H1 (cell line): ENCODE data around the gene PI4KA. TPM values are rescaled to one million over a fixed set of nuclear protein-coding genes. Genes with fewer than 3 reads are reported as not detected.
A peak's percentile ranks its signal among the peaks of the same experiment; 100 is the strongest.

Experiments used
- CTCF ChIA-PET: fragments of 300-600 bp; sonication (Branson Sonifier 250); formaldehyde crosslinking; loops from one replicate; lab custom pipeline; 2021; ENCODE audit not compliant: partially characterized antibody; lab: Charles Lee
- POLR2A ChIA-PET: fragments of 300-600 bp; sonication (Branson Sonifier 250); formaldehyde crosslinking; loops from one replicate; lab custom pipeline; 2021; ENCODE audit warnings: inconsistent platforms; ENCODE audit not compliant: partially characterized antibody; lab: Charles Lee
- DNase-seq, 2 experiments: peaks; one replicate each; pipeline versions ENCODE4 v3.0.0 to v3.0.0-alpha.2; 2010 to 2022; ENCODE audit warnings: low spot score in 2 of 2, low read depth in 1 of 2, mixed read lengths in 1 of 2
- FAIRE-seq: peaks from 2 replicates; lab custom pipeline; 2011; peaks lifted over from hg19 to GRCh38; lab: Jason Lieb, UNC
- H2AFZ ChIP-seq: 2 replicates; pipeline ENCODE4 v1.8.1; 2012; ENCODE audit warnings: low read length, inconsistent platforms
- H2AK5ac ChIP-seq: 2 replicates; pipeline ENCODE4 v1.6.1; 2013; ENCODE audit warnings: low read depth, low read length
- H2BK120ac ChIP-seq: replicated peaks from 2 replicates; pipeline ENCODE3; 2013; ENCODE audit warnings: low read depth, low read length, inconsistent platforms
- H2BK12ac ChIP-seq: 2 replicates; pipeline ENCODE4 v1.6.1; 2013; ENCODE audit warnings: low read depth, low read length
- H2BK15ac ChIP-seq: 2 replicates; pipeline ENCODE4 v1.6.1; 2013; ENCODE audit warnings: low read length
- H2BK20ac ChIP-seq: 2 replicates; pipeline ENCODE4 v1.6.1; 2013; ENCODE audit warnings: low read length
- H2BK5ac ChIP-seq: 2 replicates; pipeline ENCODE4 v1.6.1; 2013; ENCODE audit warnings: low read depth, low read length
- H3K14ac ChIP-seq: 2 replicates; pipeline ENCODE4 v1.6.1; 2013; ENCODE audit warnings: inconsistent platforms; ENCODE audit not compliant: insufficient read length
- H3K18ac ChIP-seq: 2 replicates; pipeline ENCODE4 v1.6.1; 2013; ENCODE audit warnings: low read length; ENCODE audit errors: extremely low read depth
- H3K23ac ChIP-seq: 2 replicates; pipeline ENCODE4 v1.6.1; 2013; ENCODE audit warnings: inconsistent platforms; ENCODE audit not compliant: insufficient read length
- H3K23me2 ChIP-seq: 2 replicates; pipeline ENCODE4 v1.6.1; 2013; ENCODE audit warnings: low read depth, low read length
- H3K27ac ChIP-seq: 2 replicates; pipeline ENCODE4 v1.6.1; 2011; ENCODE audit warnings: low read depth, low read length, inconsistent platforms
- H3K27me3 ChIP-seq, 4 experiments: replicated peaks in 1 of 4; 1 replicate in 1 of 4; 2 replicates in 3 of 4; pipeline versions ENCODE4 v1.6.1 to v1.8.1; 2011 to 2013; ENCODE audit warnings: low read length in 3 of 4, mild to moderate bottlenecking in 3 of 4, inconsistent platforms in 2 of 4, mixed read lengths in 2 of 4, moderate library complexity in 1 of 4; ENCODE audit not compliant: control insufficient read depth in 3 of 4, insufficient read depth in 3 of 4; ENCODE audit errors: extremely low read depth in 1 of 4
- H3K36me3 ChIP-seq, 4 experiments: 2 replicates each; pipeline versions ENCODE4 v1.6.1 to v1.8.1; 2011 to 2013; ENCODE audit warnings: mild to moderate bottlenecking in 4 of 4, low read length in 3 of 4, moderate library complexity in 2 of 4, control low read depth in 1 of 4, inconsistent platforms in 1 of 4; ENCODE audit not compliant: insufficient read depth in 4 of 4, control insufficient read depth in 2 of 4
- H3K4ac ChIP-seq: replicated peaks from 2 replicates; pipeline ENCODE3; 2013; ENCODE audit warnings: low read length, low read depth, mixed read lengths, inconsistent platforms; ENCODE audit not compliant: insufficient read length
- H3K4me1 ChIP-seq, 4 experiments: replicated peaks in 1 of 4; 1 replicate in 1 of 4; 2 replicates in 3 of 4; pipeline versions ENCODE4 v1.6.1 to v1.8.1; 2011 to 2013; ENCODE audit warnings: low read length in 3 of 4, inconsistent platforms in 2 of 4, mixed read lengths in 1 of 4; ENCODE audit not compliant: insufficient read depth in 4 of 4, control insufficient read depth in 3 of 4
- H3K4me2 ChIP-seq, 2 experiments: 2 replicates each; pipeline versions ENCODE4 v1.6.1 to v1.8.1; 2011 to 2013; ENCODE audit warnings: low read depth in 2 of 2, low read length in 2 of 2, control low read depth in 1 of 2, inconsistent platforms in 1 of 2, mild to moderate bottlenecking in 1 of 2; ENCODE audit not compliant: insufficient read depth in 1 of 2
- H3K4me3 ChIP-seq, 4 experiments: fragments of 200-600, 300-600 bp in 1 of 4; sonication (generic), shearing (Covaris generic), sonication (Bioruptor Twin) in 1 of 4; 2 replicates each; pipeline versions ENCODE4 v1.5.1 to v1.8.1; 2011 to 2016; ENCODE audit warnings: low read length in 4 of 4, low read depth in 3 of 4, control low read depth in 2 of 4, inconsistent platforms in 2 of 4, mild to moderate bottlenecking in 2 of 4, mixed read lengths in 1 of 4, moderate library complexity in 1 of 4; ENCODE audit not compliant: insufficient read depth in 2 of 4; ENCODE audit errors: extremely low read depth in 1 of 4
- H3K56ac ChIP-seq: replicated peaks from 2 replicates; pipeline ENCODE3; 2013; ENCODE audit warnings: low read depth, mild to moderate bottlenecking, mixed read lengths, low read length, inconsistent platforms; ENCODE audit not compliant: insufficient read length
- H3K79me1 ChIP-seq: 2 replicates; pipeline ENCODE4 v1.6.1; 2013; ENCODE audit warnings: low read depth, low read length, control low read depth
- H3K79me2 ChIP-seq, 2 experiments: 2 replicates each; pipeline versions ENCODE4 v1.6.1 to v1.8.1; 2012 to 2013; ENCODE audit warnings: low read length in 2 of 2, mild to moderate bottlenecking in 2 of 2, inconsistent platforms in 1 of 2; ENCODE audit not compliant: insufficient read depth in 2 of 2, control insufficient read depth in 1 of 2
- H3K9ac ChIP-seq, 4 experiments: replicated peaks in 1 of 4; 1 replicate in 1 of 4; 2 replicates in 3 of 4; pipeline versions ENCODE4 v1.6.1 to v1.8.1; 2011 to 2013; ENCODE audit warnings: low read depth in 3 of 4, low read length in 3 of 4, control low read depth in 2 of 4, mild to moderate bottlenecking in 2 of 4, moderate library complexity in 2 of 4, inconsistent platforms in 1 of 4; ENCODE audit errors: extremely low read depth in 1 of 4
- H3K9me3 ChIP-seq, 2 experiments: 2 replicates each; pipeline versions ENCODE4 v1.6.1 to v1.8.1; 2012 to 2013; ENCODE audit warnings: mild to moderate bottlenecking in 2 of 2, moderate library complexity in 2 of 2, control low read depth in 1 of 2, inconsistent platforms in 1 of 2, low read depth in 1 of 2, low read length in 1 of 2, mixed read lengths in 1 of 2; ENCODE audit not compliant: insufficient read depth in 2 of 2
- H4K20me1 ChIP-seq, 2 experiments: replicated peaks in 1 of 2; 2 replicates each; pipeline versions ENCODE3 to v1.8.1; 2011 to 2013; ENCODE audit warnings: inconsistent platforms in 2 of 2, low read length in 2 of 2, mild to moderate bottlenecking in 1 of 2; ENCODE audit not compliant: insufficient read depth in 2 of 2, control insufficient read depth in 1 of 2
- H4K5ac ChIP-seq: 2 replicates; pipeline ENCODE4 v1.6.1; 2013; ENCODE audit warnings: low read length, low read depth, mixed read lengths, inconsistent platforms; ENCODE audit not compliant: insufficient read length
- H4K8ac ChIP-seq: 2 replicates; pipeline ENCODE4 v1.8.0; 2013; ENCODE audit warnings: mild to moderate bottlenecking, moderate library complexity, low read length, inconsistent platforms; ENCODE audit not compliant: insufficient read depth; ENCODE audit errors: extremely low read depth
- H4K91ac ChIP-seq: replicated peaks from 2 replicates; pipeline ENCODE3; 2013; ENCODE audit warnings: low read length, mixed read lengths, inconsistent platforms; ENCODE audit not compliant: insufficient read length
- JUND ChIP-seq: IDR thresholded peaks from 2 replicates; pipeline ENCODE4 v1.6.1; 2011; ENCODE audit warnings: mild to moderate bottlenecking, improper control_type of control experiment, low read length
- KDM4A ChIP-seq: IDR thresholded peaks from one replicate; pipeline ENCODE4 v1.7.1; 2012; ENCODE audit warnings: low read depth, mild to moderate bottlenecking, moderate library complexity, low read length, inconsistent platforms; ENCODE audit not compliant: severe bottlenecking
- WGBS, 2 experiments: shearing (Covaris generic) in 1 of 2; methylation state at CpG; one replicate each; pipeline versions ENCODE4 v1.1.6 to v1.1.7; 2013 to 2015; ENCODE audit warnings: low lambda C conversion rate in 2 of 2, mixed read lengths in 2 of 2, inconsistent platforms in 1 of 2, low coverage in 1 of 2, missing lambda C conversion rate in 1 of 2; ENCODE audit not compliant: insufficient replicate concordance in 2 of 2, insufficient coverage in 1 of 2, insufficient read length in 1 of 2; ENCODE audit errors: extremely low coverage in 1 of 2, missing lambda C conversion rate in 1 of 2; 5-methylcytosine and 5-hydroxymethylcytosine counted together
- polyA plus RNA-seq, 7 experiments: library from polyadenylated mRNA; depleted of rRNA in 3 of 7; stranded (reverse) in 5 of 7; unstranded in 2 of 7; fragments of >200 nt in 5 of 7; fragments of 200-250 nt in 2 of 7; gene quantifications; 1 replicate in 5 of 7; 2 replicates in 1 of 7; 4 replicates in 1 of 7; pipeline versions ENCODE4 v1.2.1 to v1.2.3, GENCODE V29; 2011 to 2013; ENCODE audit warnings: missing spikeins in 2 of 7, mixed read lengths in 2 of 7
- total RNA-seq: library from RNA; stranded (reverse); fragmentation: NEBNext Ultra II Directional; extraction: Animal tissue kit (Norgen Biotek cat#: 25700); gene quantifications from 2 replicates; pipeline ENCODE4 v1.2.1, GENCODE V29; 2021

Gene PI4KA
- total and polyA plus RNA-seq, 2 of the 8 experiments (the other 6 are each of a cell fraction or from before 2014, with no cell fraction given), result 22.5 to 37.7 TPM

DNA sequence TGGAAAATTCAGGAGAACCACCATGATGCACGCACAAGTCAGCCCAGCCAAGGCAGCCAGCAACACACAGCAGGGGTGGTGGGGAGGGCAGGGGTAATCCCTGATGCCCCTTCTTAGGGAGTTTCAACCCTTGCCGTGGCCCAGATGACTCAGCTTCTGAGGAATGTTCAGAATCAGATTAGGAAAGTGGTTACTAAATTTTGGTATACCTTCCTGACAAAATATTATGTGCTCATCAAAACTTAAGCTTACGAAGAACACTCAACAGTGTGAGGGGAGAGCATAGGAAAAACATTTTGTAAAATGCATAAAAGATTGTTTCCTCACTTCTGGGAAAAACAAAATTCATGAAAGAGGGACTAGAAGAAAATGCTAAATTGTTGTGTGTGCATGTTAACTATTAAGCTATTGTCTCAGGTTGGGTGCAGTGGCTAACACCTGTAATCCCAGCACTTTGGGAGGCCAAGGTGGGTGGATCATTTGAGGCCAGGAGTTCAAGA, 52.6 kb downstream of the PI4KA start:
- no peak overlapping the region for H2BK5ac ChIP-seq
- H2BK12ac ChIP-seq, result no peak overlapping the region
- H3K56ac ChIP-seq, result no peak overlapping the region
- no peak overlapping the region for H4K5ac ChIP-seq
- no peaks in the 10 kb centered on the region for H3K9me3 ChIP-seq
- DNase-seq (no peak), FAIRE-seq (no peak)
- H2BK120ac ChIP-seq, result no peak overlapping the region
- ChIA-PET CTCF (interaction anchor here (1.0 to 1.5 kb wide), 3 partner anchors 9 to 297 kb away, joined by 3 to 4 read pairs (median 4); no protein-coding TSS in a partner anchor), POLR2A (no interaction called here)
- 86% methylated on average over 3 of the region's 3 CpGs; no CpG with 5 or more reads in 1 of the 2 experiments for WGBS, 2 experiments
- peak; percentile 67; the same call in 1 of the 2 replicates for TF ChIP-seq JUND
- no peak for TF ChIP-seq KDM4A
- H4K8ac ChIP-seq, result no peak overlapping the region
- no peak overlapping the region for H3K18ac ChIP-seq
- no peak overlapping the region for H3K23ac ChIP-seq
- peaks cover 0 to 4% of the 10 kb centered on the region in 2 experiments for H4K20me1 ChIP-seq
- no peak overlapping the region for H3K14ac ChIP-seq
- H2BK15ac ChIP-seq, result no peak overlapping the region
- H2AFZ ChIP-seq, result no peak overlapping the region
- H3K27ac ChIP-seq, result no peak overlapping the region
- H3K4me2 ChIP-seq, result no peak overlapping the region
- no peak overlapping the region for H2AK5ac ChIP-seq
- no peaks in the 10 kb centered on the region for H3K27me3 ChIP-seq
- no peak overlapping the region for H3K9ac ChIP-seq
- H3K79me1 ChIP-seq, result no peaks in the 10 kb centered on the region
- H2BK20ac ChIP-seq, result no peak overlapping the region
- no peaks in the 10 kb centered on the region for H3K79me2 ChIP-seq
- H3K36me3 ChIP-seq, result peaks cover 0 to 13% (median 5%) of the 10 kb centered on the region in 4 experiments; a peak in 2 of 8 replicates
- no peak overlapping the region for H3K4ac ChIP-seq
- no peaks in the 10 kb centered on the region for H3K23me2 ChIP-seq
- H3K4me1 ChIP-seq, result no peaks in the 10 kb centered on the region
- H4K91ac ChIP-seq, result no peak overlapping the region
- H3K4me3 ChIP-seq, result no peak overlapping the region
